ENCODE measurements around the gene SORBS2. TPM values are rescaled to one million over a fixed set of nuclear protein-coding genes. Genes with fewer than 3 reads are reported as not detected.

The SORBS2 gene
- total RNA-seq, 1 donor from 2014 or later: 94.2 TPM

DNA sequence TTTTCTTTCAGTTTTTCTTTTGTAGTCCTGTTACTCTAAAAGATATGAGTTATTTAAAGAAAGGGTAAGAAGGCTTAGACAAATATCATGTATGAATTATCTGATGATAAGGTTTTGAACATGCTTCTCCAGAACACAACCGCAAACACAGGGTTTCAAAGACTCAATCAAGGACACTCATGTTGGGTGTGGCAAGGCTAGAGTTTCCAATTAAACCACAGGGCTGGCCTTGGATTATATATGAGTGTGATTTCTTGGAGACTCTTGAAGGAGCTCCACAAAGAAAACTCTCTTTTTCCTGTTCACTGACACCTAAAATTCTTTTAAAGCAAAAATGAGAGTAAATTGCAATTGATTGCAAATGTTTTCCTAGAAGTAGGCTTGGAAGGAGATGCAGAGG, 166.6 kb downstream of the SORBS2 start:
- Mint-ChIP-seq H3K36me3 (ENCODE audit: insufficient read depth) (peaks cover 42% of the 10 kb centered on the region), H3K27me3 (no peaks in the 10 kb centered on the region), H3K4me3 (ENCODE audit: low read depth) (no peak overlapping the region)

DNA sequence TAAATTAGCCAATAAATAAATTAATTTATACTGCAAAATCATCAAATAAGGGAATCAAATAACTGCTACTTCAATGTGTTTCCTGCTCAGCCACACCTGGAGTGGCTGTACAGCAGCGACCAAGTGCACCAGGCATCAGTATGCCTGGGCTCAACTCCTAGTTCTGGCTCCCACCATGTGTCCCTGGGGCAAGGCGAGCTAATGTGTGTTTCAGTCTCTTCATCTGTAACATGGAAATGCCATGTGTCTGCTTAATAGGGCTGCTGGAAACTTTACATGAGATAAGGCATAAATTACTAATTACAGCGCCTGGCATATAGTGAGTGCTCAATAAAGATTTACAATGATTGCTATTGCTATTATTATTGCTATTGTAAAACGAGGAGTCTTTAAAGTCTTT, 167.6 kb downstream of the SORBS2 start:
- DNase-seq (ENCODE audit: low spot score, unreplicated experiment): no peak
- H3K27ac Mint-ChIP-seq: no peak overlapping the region
- peaks cover 6% of the 10 kb centered on the region for H3K4me1 Mint-ChIP-seq (ENCODE audit: low read depth)
- H3K9me3 Mint-ChIP-seq (ENCODE audit: low read depth): no peaks in the 10 kb centered on the region
- no peaks in the 10 kb centered on the region for H3K27me3 Mint-ChIP-seq
- TF ChIP-seq, protein P1, sequence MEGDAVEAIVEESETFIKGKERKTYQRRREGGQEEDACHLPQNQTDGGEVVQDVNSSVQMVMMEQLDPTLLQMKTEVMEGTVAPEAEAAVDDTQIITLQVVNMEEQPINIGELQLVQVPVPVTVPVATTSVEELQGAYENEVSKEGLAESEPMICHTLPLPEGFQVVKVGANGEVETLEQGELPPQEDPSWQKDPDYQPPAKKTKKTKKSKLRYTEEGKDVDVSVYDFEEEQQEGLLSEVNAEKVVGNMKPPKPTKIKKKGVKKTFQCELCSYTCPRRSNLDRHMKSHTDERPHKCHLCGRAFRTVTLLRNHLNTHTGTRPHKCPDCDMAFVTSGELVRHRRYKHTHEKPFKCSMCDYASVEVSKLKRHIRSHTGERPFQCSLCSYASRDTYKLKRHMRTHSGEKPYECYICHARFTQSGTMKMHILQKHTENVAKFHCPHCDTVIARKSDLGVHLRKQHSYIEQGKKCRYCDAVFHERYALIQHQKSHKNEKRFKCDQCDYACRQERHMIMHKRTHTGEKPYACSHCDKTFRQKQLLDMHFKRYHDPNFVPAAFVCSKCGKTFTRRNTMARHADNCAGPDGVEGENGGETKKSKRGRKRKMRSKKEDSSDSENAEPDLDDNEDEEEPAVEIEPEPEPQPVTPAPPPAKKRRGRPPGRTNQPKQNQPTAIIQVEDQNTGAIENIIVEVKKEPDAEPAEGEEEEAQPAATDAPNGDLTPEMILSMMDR (IDR thresholded peaks at IDR 0.05; ENCODE audit: unreplicated experiment): no peak
- peaks cover 39% of the 10 kb centered on the region for H3K36me3 Mint-ChIP-seq (ENCODE audit: insufficient read depth)
- no peak overlapping the region for H3K4me3 Mint-ChIP-seq (ENCODE audit: low read depth)

More for the DNA sequence above, 166.6 kb downstream of the SORBS2 start:
- peaks cover 9% of the 10 kb centered on the region for H3K4me1 Mint-ChIP-seq (ENCODE audit: low read depth)
- TF ChIP-seq, protein P1 (IDR thresholded peaks at IDR 0.05; ENCODE audit: unreplicated experiment): no peak
- H3K9me3 Mint-ChIP-seq (ENCODE audit: low read depth): no peaks in the 10 kb centered on the region
- DNase-seq (ENCODE audit: low spot score, unreplicated experiment): no peak
- no peak overlapping the region for H3K27ac Mint-ChIP-seq

DNA sequence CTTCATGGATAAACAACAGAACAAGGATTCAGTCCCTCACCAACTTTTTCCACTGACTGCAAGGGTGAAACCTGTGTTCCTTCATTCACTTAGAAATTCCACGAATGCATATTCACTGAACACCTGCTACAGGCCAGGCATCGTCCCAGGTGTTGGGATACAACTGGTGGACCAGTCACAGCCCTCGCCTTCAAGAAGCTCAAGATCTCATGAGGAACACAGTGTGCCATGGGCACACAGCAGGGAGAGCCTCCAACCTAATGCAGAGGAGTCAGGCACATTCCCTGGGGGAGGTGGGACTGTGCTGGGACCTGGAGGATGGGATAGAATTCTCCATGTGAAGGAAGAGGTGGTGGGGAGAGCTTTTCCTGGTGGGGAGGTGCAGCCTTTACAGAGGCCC, 169.1 kb downstream of the SORBS2 start:
- peak overlapping the region; percentile 16 for H3K27ac Mint-ChIP-seq
- peaks cover 37% of the 10 kb centered on the region for H3K36me3 Mint-ChIP-seq (ENCODE audit: insufficient read depth)
- TF ChIP-seq, protein P1 (IDR thresholded peaks at IDR 0.05; ENCODE audit: unreplicated experiment): no peak
- DNase-seq (ENCODE audit: low spot score, unreplicated experiment): no peak
- no peaks in the 10 kb centered on the region for H3K9me3 Mint-ChIP-seq (ENCODE audit: low read depth)
- H3K4me3 Mint-ChIP-seq (ENCODE audit: low read depth): no peak overlapping the region
- H3K4me1 Mint-ChIP-seq (ENCODE audit: low read depth): peaks cover 6% of the 10 kb centered on the region
- H3K27me3 Mint-ChIP-seq: no peaks in the 10 kb centered on the region

DNA sequence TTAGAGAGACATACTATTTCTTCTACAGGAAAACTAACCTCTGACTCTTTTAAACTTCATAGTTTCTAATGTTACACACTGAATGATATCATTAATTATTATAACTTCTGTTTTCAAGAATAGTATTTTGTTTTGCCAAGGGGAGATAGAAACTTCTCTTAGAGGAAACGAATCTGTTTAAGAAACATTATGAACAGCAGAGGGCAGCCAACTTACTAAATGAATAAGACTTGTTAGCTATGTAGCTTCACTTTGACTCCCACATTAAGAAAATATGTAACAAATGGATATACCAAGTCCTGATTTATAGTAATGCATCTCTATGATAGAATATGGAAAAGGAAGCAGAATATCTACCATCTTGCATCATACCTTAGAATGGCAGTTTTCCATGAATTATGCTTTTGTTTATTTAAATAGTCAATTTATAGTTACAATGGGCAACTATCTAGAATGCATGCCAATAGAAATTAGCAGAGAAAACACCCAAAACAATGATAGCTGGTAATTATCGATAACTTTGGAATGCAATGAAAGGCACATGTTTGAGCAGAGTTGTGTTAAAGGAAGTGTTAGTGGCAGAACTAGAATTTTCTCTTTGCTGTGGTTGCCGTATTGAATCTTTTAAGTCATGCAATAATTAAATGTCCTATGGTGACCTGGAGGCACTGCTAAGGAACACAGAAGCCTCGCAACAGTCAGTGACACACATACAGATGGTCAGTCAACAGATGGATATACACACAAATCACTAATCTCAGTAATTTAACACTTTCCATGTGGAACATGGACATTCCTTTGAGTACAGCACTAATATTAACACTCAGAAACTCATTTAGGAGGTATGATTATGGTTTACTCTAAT, 171.0 kb downstream of the SORBS2 start:
- TF ChIP-seq, protein P1 (IDR thresholded peaks at IDR 0.05; ENCODE audit: unreplicated experiment): peak; percentile 62
- Mint-ChIP-seq H3K4me3 (ENCODE audit: low read depth) (no peak overlapping the region), H3K27ac (no peak overlapping the region), H3K36me3 (ENCODE audit: insufficient read depth) (peaks cover 36% of the 10 kb centered on the region), H3K27me3 (no peaks in the 10 kb centered on the region), H3K4me1 (ENCODE audit: low read depth) (peaks cover 6% of the 10 kb centered on the region), H3K9me3 (ENCODE audit: low read depth) (no peaks in the 10 kb centered on the region)
- DNase-seq (ENCODE audit: low spot score, unreplicated experiment): no peak

DNA sequence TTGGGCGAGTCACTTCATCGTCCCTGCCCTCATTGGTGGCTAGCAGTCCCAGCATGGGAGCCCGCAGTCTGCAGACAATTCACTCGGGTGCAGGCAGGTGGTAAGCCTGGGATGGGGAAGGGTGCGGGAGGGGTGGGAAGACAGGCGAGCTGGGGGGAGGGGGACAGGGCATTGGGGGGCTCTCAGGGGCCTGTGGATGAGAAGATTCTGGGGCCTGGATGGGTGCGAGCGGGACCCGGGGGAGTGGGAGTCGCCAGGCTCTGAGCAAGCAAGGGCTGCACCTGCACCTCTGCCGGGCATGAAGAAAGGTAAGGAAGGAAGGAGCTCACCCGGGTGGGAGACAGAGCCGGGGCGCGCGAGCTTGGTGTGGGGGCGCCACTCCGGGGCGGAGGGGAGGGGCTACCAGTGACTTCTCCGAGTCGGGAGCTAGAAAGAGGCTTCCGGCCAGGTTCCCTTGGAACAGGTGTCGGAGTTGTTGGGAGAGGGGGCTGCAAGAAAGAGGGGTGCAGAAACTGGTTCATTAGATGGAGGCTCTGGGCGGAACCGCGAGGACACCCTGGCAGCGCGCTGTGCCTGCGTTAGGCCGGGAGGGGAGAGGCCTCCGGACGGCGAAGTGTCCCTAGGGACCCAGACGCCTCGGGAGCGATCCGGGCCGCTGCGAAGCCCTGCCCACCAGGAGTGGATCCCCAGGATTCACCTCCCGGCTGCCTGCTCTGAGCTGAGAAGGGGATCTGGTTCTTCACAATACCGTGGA, 173.3 kb downstream of the SORBS2 start:
- peaks cover 6% of the 10 kb centered on the region for H3K4me1 Mint-ChIP-seq (ENCODE audit: low read depth)
- H3K36me3 Mint-ChIP-seq (ENCODE audit: insufficient read depth): peaks cover 26% of the 10 kb centered on the region
- no peak overlapping the region for H3K27ac Mint-ChIP-seq
- H3K9me3 Mint-ChIP-seq (ENCODE audit: low read depth): no peaks in the 10 kb centered on the region
- H3K4me3 Mint-ChIP-seq (ENCODE audit: low read depth): no peak overlapping the region
- H3K27me3 Mint-ChIP-seq: no peaks in the 10 kb centered on the region
- TF ChIP-seq, protein P1 (IDR thresholded peaks at IDR 0.05; ENCODE audit: unreplicated experiment): no peak
- DNase-seq (ENCODE audit: low spot score, unreplicated experiment): no peak

Data from progenitor cell of endocrine pancreas (in vitro differentiated cells).